NOMO-1 treated with dmso at 0.1 percent for 144 hours (cell line): ENCODE results near the gene SNRNP70.
A peak's percentile ranks its signal among the peaks of the same experiment; 100 is the strongest.

Source experiments
- DNase-seq: peaks from one replicate; lab custom pipeline; 2025; ENCODE audit not compliant: unreplicated experiment; lab: John Stamatoyannopoulos, UW

SNRNP70 gene

GRCh38 chr19:49097453-49098288 lies 12.4 kb downstream of the SNRNP70 start:
- DNase-seq: peak; percentile 58

GRCh38 chr19:49098795-49099194 lies 13.5 kb downstream of the SNRNP70 start:
- DNase-seq: no peak

GRCh38 chr19:49101160-49101559 lies 15.9 kb downstream of the SNRNP70 start:
- DNase-seq: no peak

GRCh38 chr19:49102303-49102702 lies 17.1 kb downstream of the SNRNP70 start:
- DNase-seq: no peak

- DNase-seq: no peak
Measured at GRCh38 chr19:49103331-49104085, 18.3 kb downstream of the SNRNP70 start.

GRCh38 chr19:49104229-49104864 lies 19.1 kb downstream of the SNRNP70 start:
- no peak for DNase-seq

- no peak for DNase-seq
Measured at GRCh38 chr19:49106648-49107135, 21.4 kb downstream of the SNRNP70 start.

GRCh38 chr19:49107625-49108459 lies 22.6 kb downstream of the SNRNP70 start:
- DNase-seq: no peak

- no peak for DNase-seq
Measured at GRCh38 chr19:49109051-49109450, 23.8 kb downstream of the SNRNP70 start.

GRCh38 chr19:49109569-49110233 lies 24.4 kb downstream of the SNRNP70 start:
- DNase-seq: no peak

GRCh38 chr19:49110567-49110966 lies 25.3 kb downstream of the SNRNP70 start:
- DNase-seq: no peak

GRCh38 chr19:49111218-49111998 lies 26.2 kb downstream of the SNRNP70 start:
- no peak for DNase-seq

GRCh38 chr19:49113762-49114629 lies 28.7 kb downstream of the SNRNP70 start, which contains the start of gene LIN7B:
TSS of gene LIN7B (plus strand) at chr19:49114370. CDS start at chr19:49114405, 35 bp downstream.
- DNase-seq: peak; percentile 52

- no peak for DNase-seq
Measured at GRCh38 chr19:49114630-49115363, 29.5 kb downstream of the SNRNP70 start.

GRCh38 chr19:49116544-49116943 lies 31.3 kb downstream of the SNRNP70 start:
- DNase-seq: peak; percentile 53

GRCh38 chr19:49117677-49118564 lies 32.7 kb downstream of the SNRNP70 start:
- no peak for DNase-seq
